Measurements from ENCODE around the gene FILIP1L.
A peak's percentile ranks its signal among the peaks of the same experiment; 100 is the strongest.

FILIP1L gene

DNA sequence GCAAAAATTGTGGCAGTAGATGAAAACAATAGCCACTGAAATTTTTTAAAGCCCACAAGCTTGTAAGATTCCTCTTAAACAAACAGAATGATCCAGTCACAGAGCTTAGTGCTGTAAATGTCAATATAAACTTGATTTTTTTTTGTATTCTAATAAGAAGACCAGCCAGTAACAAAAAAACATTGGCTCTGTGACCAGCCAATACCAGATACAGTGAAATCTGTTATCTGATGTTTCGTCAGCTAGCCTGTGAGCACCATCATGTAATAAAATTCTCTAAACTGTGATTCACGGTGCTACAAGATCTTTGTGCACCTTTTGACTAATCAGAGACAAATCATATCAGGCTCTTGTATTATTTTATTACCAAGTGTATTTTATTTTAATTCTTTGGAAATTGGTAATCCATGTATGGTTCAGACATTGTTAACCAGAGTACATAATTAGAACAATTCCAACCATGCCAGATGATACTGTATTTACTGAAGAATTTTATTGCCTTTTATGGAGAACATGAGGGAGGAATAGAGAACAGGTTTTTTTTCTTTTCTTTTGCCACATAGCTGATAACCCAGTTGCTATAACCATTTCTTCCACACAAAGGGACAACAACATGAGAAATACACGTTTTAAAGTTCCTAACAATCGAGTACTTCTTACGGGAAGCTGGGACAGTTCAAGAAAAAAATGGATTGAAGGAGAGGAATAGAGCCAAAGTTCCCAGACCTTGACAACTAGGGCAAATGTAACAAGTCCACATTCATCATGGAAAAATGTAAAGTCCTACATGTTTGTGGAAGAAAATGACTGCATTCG, 71.9 kb downstream of the FILIP1L start:
- Histone ChIP-seq H3K36me3 (ENCODE audit: insufficient read depth, low read length) (no peaks in the 10 kb centered on the region), H3K27me3 (ENCODE audit: insufficient read depth, low read length) (no peaks in the 10 kb centered on the region), H3K27ac (ENCODE audit: low read depth, low read length) (peak overlapping the region; percentile 99), H2AFZ (ENCODE audit: low read length, unreplicated experiment) (peak overlapping the region; percentile 12), H3K4me1 (ENCODE audit: control insufficient read depth, insufficient read depth, low read length, unreplicated experiment) (peaks cover 61% of the 10 kb centered on the region), H3K79me2 (ENCODE audit: control insufficient read depth, insufficient read depth, low read length, unreplicated experiment) (no peaks in the 10 kb centered on the region), H3K4me3 (ENCODE audit: low read depth, low read length) (peak overlapping the region; percentile 57)

- H3K27ac ChIP-seq (ENCODE audit: low read depth, low read length), result peak overlapping the region; percentile 99
- no peaks in the 10 kb centered on the region for H3K79me2 ChIP-seq (ENCODE audit: control insufficient read depth, insufficient read depth, low read length, unreplicated experiment)
- H3K27me3 ChIP-seq (ENCODE audit: insufficient read depth, low read length), result no peaks in the 10 kb centered on the region
- no peaks in the 10 kb centered on the region for H3K36me3 ChIP-seq (ENCODE audit: insufficient read depth, low read length)
- H3K4me3 ChIP-seq (ENCODE audit: low read depth, low read length), result peak overlapping the region; percentile 57
- peaks cover 51% of the 10 kb centered on the region for H3K4me1 ChIP-seq (ENCODE audit: control insufficient read depth, insufficient read depth, low read length, unreplicated experiment)
- peak overlapping the region; percentile 45 for H2AFZ ChIP-seq (ENCODE audit: low read length, unreplicated experiment)
Observed at GRCh38 chr3:100041328-100041749, 73.0 kb downstream of the FILIP1L start.

- no peaks in the 10 kb centered on the region for H3K27me3 ChIP-seq (ENCODE audit: insufficient read depth, low read length)
- peak overlapping the region; percentile 43 for H3K4me3 ChIP-seq (ENCODE audit: low read depth, low read length)
- no peaks in the 10 kb centered on the region for H3K79me2 ChIP-seq (ENCODE audit: control insufficient read depth, insufficient read depth, low read length, unreplicated experiment)
- H3K36me3 ChIP-seq (ENCODE audit: insufficient read depth, low read length), result no peaks in the 10 kb centered on the region
- peaks cover 44% of the 10 kb centered on the region for H3K4me1 ChIP-seq (ENCODE audit: control insufficient read depth, insufficient read depth, low read length, unreplicated experiment)
- H2AFZ ChIP-seq (ENCODE audit: low read length, unreplicated experiment), result peak overlapping the region; percentile 45
- peak overlapping the region; percentile 99 for H3K27ac ChIP-seq (ENCODE audit: low read depth, low read length)
Observed at GRCh38 chr3:100040451-100041225, 73.7 kb downstream of the FILIP1L start.

GRCh38 chr3:100039075-100039474, 75.2 kb downstream of the FILIP1L start:
- no peaks in the 10 kb centered on the region for H3K27me3 ChIP-seq (ENCODE audit: insufficient read depth, low read length)
- H3K4me3 ChIP-seq (ENCODE audit: low read depth, low read length), result no peak overlapping the region
- no peaks in the 10 kb centered on the region for H3K36me3 ChIP-seq (ENCODE audit: insufficient read depth, low read length)
- peaks cover 40% of the 10 kb centered on the region for H3K4me1 ChIP-seq (ENCODE audit: control insufficient read depth, insufficient read depth, low read length, unreplicated experiment)
- peak overlapping the region; percentile 99; the same call in 1 of the 2 replicates for H3K27ac ChIP-seq (ENCODE audit: low read depth, low read length)
- H2AFZ ChIP-seq (ENCODE audit: low read length, unreplicated experiment), result no peak overlapping the region
- H3K79me2 ChIP-seq (ENCODE audit: control insufficient read depth, insufficient read depth, low read length, unreplicated experiment), result no peaks in the 10 kb centered on the region

GRCh38 chr3:100033903-100034471, 80.3 kb downstream of the FILIP1L start:
- Histone ChIP-seq H3K27ac (ENCODE audit: low read depth, low read length) (no peak overlapping the region), H2AFZ (ENCODE audit: low read length, unreplicated experiment) (no peak overlapping the region), H3K36me3 (ENCODE audit: insufficient read depth, low read length) (no peaks in the 10 kb centered on the region), H3K79me2 (ENCODE audit: control insufficient read depth, insufficient read depth, low read length, unreplicated experiment) (no peaks in the 10 kb centered on the region), H3K4me3 (ENCODE audit: low read depth, low read length) (no peak overlapping the region), H3K27me3 (ENCODE audit: insufficient read depth, low read length) (no peaks in the 10 kb centered on the region), H3K4me1 (ENCODE audit: control insufficient read depth, insufficient read depth, low read length, unreplicated experiment) (peaks cover 25% of the 10 kb centered on the region)

- no peak overlapping the region for H2AFZ ChIP-seq (ENCODE audit: low read length, unreplicated experiment)
- peaks cover 25% of the 10 kb centered on the region for H3K4me1 ChIP-seq (ENCODE audit: control insufficient read depth, insufficient read depth, low read length, unreplicated experiment)
- no peak overlapping the region for H3K27ac ChIP-seq (ENCODE audit: low read depth, low read length)
- H3K27me3 ChIP-seq (ENCODE audit: insufficient read depth, low read length), result no peaks in the 10 kb centered on the region
- no peaks in the 10 kb centered on the region for H3K79me2 ChIP-seq (ENCODE audit: control insufficient read depth, insufficient read depth, low read length, unreplicated experiment)
- H3K4me3 ChIP-seq (ENCODE audit: low read depth, low read length), result no peak overlapping the region
- H3K36me3 ChIP-seq (ENCODE audit: insufficient read depth, low read length), result no peaks in the 10 kb centered on the region
Observed at GRCh38 chr3:100033184-100033583, 81.1 kb downstream of the FILIP1L start.

DNA sequence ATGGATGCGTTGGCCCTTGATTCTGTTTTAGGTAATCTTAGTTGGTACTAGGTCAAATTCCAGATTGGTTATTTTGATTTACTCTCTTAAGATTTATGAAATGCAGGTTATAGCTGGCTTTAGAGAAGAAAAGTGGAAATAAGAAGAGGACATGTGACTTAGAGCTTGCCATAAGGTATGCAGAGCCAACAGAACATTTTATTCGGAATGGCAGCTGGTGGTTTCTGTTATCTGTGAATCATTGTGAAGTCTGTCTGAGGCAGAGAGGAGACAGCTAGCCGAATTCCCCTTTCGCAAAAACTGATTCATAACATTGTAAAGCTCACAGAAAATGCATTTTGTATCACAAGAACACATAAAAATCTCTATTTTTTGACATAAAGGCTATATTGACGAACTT, 82.1 kb downstream of the FILIP1L start:
- Histone ChIP-seq H3K4me1 (ENCODE audit: control insufficient read depth, insufficient read depth, low read length, unreplicated experiment) (peaks cover 25% of the 10 kb centered on the region), H3K27ac (ENCODE audit: low read depth, low read length) (peak overlapping the region; percentile 2; the same call in 1 of the 2 replicates), H3K36me3 (ENCODE audit: insufficient read depth, low read length) (no peaks in the 10 kb centered on the region), H3K79me2 (ENCODE audit: control insufficient read depth, insufficient read depth, low read length, unreplicated experiment) (no peaks in the 10 kb centered on the region), H3K27me3 (ENCODE audit: insufficient read depth, low read length) (no peaks in the 10 kb centered on the region), H3K4me3 (ENCODE audit: low read depth, low read length) (peak overlapping the region; percentile 5; the same call in 1 of the 2 replicates), H2AFZ (ENCODE audit: low read length, unreplicated experiment) (no peak overlapping the region)

- Histone ChIP-seq H3K4me1 (ENCODE audit: control insufficient read depth, insufficient read depth, low read length, unreplicated experiment) (peaks cover 25% of the 10 kb centered on the region), H3K27ac (ENCODE audit: low read depth, low read length) (no peak overlapping the region)
Observed at GRCh38 chr3:100030914-100031425, 83.3 kb downstream of the FILIP1L start.

DNA sequence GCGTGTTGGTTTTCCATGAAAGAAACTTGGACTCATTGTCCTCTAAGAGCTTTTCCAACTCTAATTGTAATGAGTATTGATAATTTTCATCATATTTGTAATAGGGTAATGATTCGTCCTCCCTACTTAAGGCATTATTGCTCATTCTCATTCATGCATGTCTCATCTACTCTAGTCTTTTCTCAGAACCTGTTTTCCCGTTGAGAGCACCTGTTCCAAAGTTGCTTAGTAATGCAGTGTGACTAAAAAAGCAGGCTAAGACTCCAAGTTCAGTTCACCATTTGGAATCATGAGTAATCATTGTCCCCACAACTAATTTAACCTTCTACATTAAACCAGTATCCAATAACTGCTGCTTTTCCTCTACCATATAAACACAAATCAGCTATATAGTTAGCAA, 84.0 kb downstream of the FILIP1L start:
- Histone ChIP-seq H3K4me1 (ENCODE audit: control insufficient read depth, insufficient read depth, low read length, unreplicated experiment) (peaks cover 28% of the 10 kb centered on the region), H3K27ac (ENCODE audit: low read depth, low read length) (no peak overlapping the region), H3K27me3 (ENCODE audit: insufficient read depth, low read length) (no peaks in the 10 kb centered on the region), H3K79me2 (ENCODE audit: control insufficient read depth, insufficient read depth, low read length, unreplicated experiment) (no peaks in the 10 kb centered on the region), H3K36me3 (ENCODE audit: insufficient read depth, low read length) (0 out of 2 replicates have a peak, but pooled peaks cover 5% of the 10 kb centered on the region), H2AFZ (ENCODE audit: low read length, unreplicated experiment) (no peak overlapping the region), H3K4me3 (ENCODE audit: low read depth, low read length) (no peak overlapping the region)

More at GRCh38 chr3:100030914-100031425, 83.3 kb downstream of the FILIP1L start:
- 0 out of 2 replicates have a peak, but pooled peaks cover 5% of the 10 kb centered on the region for H3K36me3 ChIP-seq (ENCODE audit: insufficient read depth, low read length)
- H3K4me3 ChIP-seq (ENCODE audit: low read depth, low read length), result no peak overlapping the region
- no peak overlapping the region for H2AFZ ChIP-seq (ENCODE audit: low read length, unreplicated experiment)
- no peaks in the 10 kb centered on the region for H3K79me2 ChIP-seq (ENCODE audit: control insufficient read depth, insufficient read depth, low read length, unreplicated experiment)
- no peaks in the 10 kb centered on the region for H3K27me3 ChIP-seq (ENCODE audit: insufficient read depth, low read length)

- Histone ChIP-seq H3K27me3 (ENCODE audit: insufficient read depth, low read length) (no peaks in the 10 kb centered on the region), H3K79me2 (ENCODE audit: control insufficient read depth, insufficient read depth, low read length, unreplicated experiment) (no peaks in the 10 kb centered on the region), H3K4me3 (ENCODE audit: low read depth, low read length) (no peak overlapping the region), H3K36me3 (ENCODE audit: insufficient read depth, low read length) (0 out of 2 replicates have a peak, but pooled peaks cover 5% of the 10 kb centered on the region), H3K4me1 (ENCODE audit: control insufficient read depth, insufficient read depth, low read length, unreplicated experiment) (peaks cover 35% of the 10 kb centered on the region), H3K27ac (ENCODE audit: low read depth, low read length) (no peak overlapping the region), H2AFZ (ENCODE audit: low read length, unreplicated experiment) (no peak overlapping the region)
Observed at GRCh38 chr3:100029689-100030088, 84.6 kb downstream of the FILIP1L start.
